Jurkat, Clone E6-1 (cell line): ENCODE data around the gene BTBD10.
A peak's percentile ranks its signal among the peaks of the same experiment; 100 is the strongest.

Experiments used
- DNase-seq: peaks from one replicate; pipeline ENCODE4 v3.0.0-alpha.2; 2011; ENCODE audit warnings: low read depth, low spot score
- H3K4me3 ChIP-seq: 2 replicates; pipeline ENCODE4 v1.5.1; 2011; ENCODE audit warnings: mild to moderate bottlenecking, low read length, control low read depth, moderate library complexity

Gene BTBD10

GRCh38 chr11:13380731-13381130 is 82.3 kb downstream of the BTBD10 start:
- H3K4me3 ChIP-seq: no peak overlapping the region
- no peak for DNase-seq

- H3K4me3 ChIP-seq: no peak overlapping the region
- no peak for DNase-seq
Measured at GRCh38 chr11:13378316-13378715, 84.7 kb downstream of the BTBD10 start.

DNA sequence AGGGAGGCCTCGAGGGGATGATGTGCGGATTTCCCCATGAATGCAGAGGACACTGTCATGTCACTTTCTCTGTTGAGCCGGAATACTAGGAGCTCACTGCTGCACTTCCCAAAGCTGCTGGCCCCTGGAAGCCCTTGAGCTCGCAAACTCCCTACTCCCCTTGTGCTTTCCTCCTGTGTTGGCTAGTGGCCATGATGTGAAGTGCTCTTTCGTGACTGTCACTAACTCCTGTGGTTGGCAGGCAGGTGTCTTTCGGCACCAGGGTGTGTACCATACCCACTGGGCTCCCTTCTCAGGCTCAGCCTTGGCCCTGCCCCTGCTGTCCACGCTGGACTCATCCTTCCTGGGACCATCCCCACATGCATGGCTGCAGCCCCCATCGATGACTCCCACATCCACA is 86.2 kb downstream of the BTBD10 start:
- DNase-seq: no peak
- no peak overlapping the region for H3K4me3 ChIP-seq

DNA sequence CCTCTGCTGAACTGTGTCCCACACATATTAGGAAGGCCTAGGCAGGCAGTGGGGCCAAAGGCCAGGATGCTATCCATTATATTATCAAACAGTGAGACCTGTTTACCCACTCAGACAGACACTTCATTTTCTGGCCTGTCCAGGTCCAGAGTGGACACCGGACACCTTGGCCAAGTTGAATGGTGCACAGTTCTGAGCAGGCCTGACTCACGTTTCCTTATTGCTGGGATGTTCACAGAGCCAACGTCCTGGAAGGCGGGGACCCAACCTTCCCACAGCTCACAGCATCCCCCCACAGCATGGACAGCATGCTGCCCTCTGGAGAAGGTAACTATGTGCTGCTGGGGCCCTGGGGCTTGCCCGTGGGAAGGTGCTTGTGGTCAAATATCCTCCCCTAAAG is 86.6 kb downstream of the BTBD10 start:
- no peak for DNase-seq
- H3K4me3 ChIP-seq: no peak overlapping the region

DNA sequence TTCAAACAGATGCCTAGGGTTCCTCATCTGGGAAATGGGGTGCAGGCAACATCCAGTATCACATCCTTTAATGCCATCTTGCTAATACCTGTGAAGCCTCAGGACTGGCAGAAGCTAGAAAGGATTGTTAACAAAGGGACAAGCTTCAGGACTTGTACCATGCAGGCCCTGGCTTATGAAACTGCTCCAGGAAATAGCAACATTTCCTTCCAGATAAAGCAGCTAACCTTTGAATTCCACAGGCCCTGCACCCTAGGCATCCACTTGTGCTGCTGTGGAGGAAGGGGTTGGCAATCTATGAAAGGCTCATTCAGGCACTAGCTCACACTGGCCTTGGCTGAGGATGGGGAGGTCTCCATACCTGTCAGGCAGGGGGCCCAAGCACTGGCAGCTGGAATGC is 87.2 kb downstream of the BTBD10 start:
- no peak for DNase-seq
- H3K4me3 ChIP-seq: no peak overlapping the region

- DNase-seq: no peak
- no peak overlapping the region for H3K4me3 ChIP-seq
Measured at GRCh38 chr11:13373216-13373615, 89.8 kb downstream of the BTBD10 start.

DNA sequence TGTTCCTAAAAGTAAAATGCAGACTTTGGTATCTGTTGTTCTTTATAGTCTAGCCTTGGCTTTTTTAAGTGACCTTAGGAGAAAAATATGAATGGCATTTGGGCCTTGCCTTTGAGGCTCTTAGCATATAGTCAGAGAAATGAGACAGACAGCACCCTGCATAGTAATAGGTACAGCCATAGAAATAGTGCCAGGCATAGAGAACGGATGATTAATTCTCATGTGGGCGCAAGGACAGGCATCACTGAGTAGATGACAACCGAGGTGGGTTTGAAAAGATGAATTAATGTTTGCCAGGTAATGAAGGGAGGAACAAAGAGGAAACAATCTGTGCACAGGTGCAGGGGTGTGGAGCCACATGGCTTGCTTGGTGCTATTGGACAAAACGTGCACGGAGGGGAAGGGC is 95.0 kb downstream of the BTBD10 start:
- no peak for DNase-seq
- H3K4me3 ChIP-seq: no peak overlapping the region

GRCh38 chr11:13367115-13367514 is 95.9 kb downstream of the BTBD10 start:
- peak; percentile 15 for DNase-seq
- H3K4me3 ChIP-seq: no peak overlapping the region

- no peak for DNase-seq
- no peak overlapping the region for H3K4me3 ChIP-seq
Measured at GRCh38 chr11:13366266-13367026, 96.6 kb downstream of the BTBD10 start.

DNA sequence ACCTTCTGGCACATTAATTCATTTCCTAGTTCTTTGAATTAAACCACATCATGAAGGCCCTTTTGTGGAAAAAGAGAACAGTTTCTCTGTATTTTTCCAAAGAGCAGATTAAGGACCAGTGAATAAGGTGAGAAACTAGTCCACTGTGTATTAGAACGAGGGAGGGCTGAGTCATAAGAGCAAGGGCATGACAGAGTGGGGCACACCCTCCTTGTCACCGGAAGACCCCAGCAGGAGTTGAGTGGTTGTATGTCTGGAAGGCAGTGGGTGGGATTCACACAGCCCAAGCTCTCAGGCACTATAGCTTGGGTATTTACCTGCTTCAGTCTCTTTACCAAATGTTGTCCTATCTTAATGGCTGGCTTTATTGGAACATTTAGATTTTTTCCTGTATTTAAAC is 98.6 kb downstream of the BTBD10 start:
- H3K4me3 ChIP-seq: no peak overlapping the region
- DNase-seq: no peak

DNA sequence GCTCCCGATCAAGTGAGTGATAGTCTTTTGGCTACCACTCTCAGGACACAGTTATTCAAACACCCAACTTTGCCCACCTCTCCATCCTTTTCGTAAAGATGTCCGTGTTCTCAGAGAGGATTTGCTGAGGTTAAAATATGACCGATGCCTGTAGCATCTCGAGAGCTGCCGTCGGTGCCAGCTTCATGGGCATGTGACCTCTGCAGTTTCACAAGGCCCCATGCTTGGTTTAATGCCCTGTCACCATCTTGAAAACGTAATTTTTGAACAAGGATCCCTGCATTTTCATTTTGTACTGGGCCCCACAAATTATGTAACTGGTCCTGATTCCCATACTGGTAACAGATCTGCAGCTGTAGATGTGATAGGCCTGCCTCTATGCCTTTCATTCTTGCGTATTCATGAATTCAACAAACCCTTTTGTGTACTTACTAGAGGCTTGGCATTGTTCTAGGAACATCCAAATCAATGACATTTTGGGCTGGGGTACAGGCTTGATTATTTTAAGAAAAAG is 100.4 kb downstream of the BTBD10 start:
- no peak overlapping the region for H3K4me3 ChIP-seq
- no peak for DNase-seq

DNA sequence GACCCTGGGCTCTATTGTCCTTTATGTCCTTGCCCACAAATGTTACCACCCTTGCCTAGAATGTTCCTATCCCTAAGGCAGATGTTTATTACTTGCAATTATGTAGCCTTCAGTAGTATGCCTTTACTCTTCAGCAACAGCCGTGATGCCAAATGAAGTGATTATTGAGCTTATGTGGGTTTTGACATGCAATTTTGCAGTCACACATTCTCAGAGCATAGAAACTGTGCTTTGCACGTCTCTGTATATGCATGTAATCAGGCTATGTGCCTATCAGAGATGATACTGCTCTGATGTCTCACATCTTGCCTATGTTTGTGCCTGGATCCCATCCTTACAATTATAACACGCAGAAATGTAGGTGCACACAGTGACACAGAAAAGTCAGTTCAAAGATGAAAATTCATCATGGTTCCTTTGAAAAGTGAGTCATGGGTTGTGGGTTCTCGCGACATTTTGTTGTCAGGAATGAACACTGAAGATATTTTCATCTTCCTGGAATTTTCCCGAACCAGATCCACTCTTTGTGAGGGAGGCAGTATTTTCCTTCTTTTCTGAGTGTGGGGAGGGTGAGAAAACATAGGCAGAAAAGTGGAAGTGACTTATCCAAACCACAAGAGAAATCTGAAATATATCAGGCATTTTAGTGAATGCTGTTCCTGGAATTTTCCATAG is 104.3 kb downstream of the BTBD10 start:
- DNase-seq: no peak
- no peak overlapping the region for H3K4me3 ChIP-seq

GRCh38 chr11:13357232-13357631 is 105.8 kb downstream of the BTBD10 start:
- H3K4me3 ChIP-seq: no peak overlapping the region
- no peak for DNase-seq

- no peak overlapping the region for H3K4me3 ChIP-seq
- DNase-seq: no peak
Measured at GRCh38 chr11:13355191-13355590, 107.8 kb downstream of the BTBD10 start.

DNA sequence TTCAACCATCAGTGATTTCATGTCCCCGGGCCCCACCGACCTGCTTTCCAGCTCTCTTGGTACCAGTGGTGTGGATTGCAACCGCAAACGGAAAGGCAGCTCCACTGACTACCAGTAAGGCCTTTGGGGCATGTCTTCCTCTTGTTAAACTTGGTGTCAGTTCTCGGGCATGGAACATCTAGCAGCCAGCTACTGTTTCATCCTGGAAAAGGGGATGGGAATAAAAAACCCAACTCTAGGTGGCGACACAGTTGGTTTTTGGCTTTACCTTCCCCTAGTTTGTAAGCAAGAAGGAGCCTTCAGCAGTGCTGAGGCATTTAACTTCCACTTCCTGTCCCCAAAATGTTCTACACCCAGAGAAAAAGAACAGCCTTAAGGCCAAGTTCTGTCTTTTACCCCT is 108.7 kb downstream of the BTBD10 start:
- DNase-seq: no peak
- no peak overlapping the region for H3K4me3 ChIP-seq

GRCh38 chr11:13352711-13353110 is 110.3 kb downstream of the BTBD10 start:
- DNase-seq: no peak
- H3K4me3 ChIP-seq: no peak overlapping the region

DNA sequence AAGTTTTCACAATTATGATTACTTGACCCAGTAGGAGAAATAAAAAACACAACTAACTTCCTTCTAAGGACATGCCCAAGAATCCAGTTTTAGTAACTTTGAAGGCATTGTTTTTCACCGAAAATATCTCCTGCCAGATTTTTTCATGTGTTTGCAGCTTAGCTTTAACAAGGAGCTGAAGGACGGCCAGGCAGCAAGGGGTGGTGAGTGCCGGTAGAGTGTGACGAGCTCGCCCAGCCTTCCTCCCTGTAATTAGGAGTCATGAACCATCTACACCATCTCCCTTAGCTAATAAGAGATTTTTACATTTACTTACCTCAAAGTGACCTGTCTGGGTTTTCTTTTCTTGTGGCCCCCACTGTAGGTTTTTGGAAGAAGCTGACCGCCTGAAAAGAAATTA is 113.4 kb downstream of the BTBD10 start:
- no peak overlapping the region for H3K4me3 ChIP-seq
- DNase-seq: no peak

- H3K4me3 ChIP-seq: no peak overlapping the region
- no peak for DNase-seq
Measured at GRCh38 chr11:13349046-13349445, 114.0 kb downstream of the BTBD10 start.

- DNase-seq: no peak
- no peak overlapping the region for H3K4me3 ChIP-seq
Measured at GRCh38 chr11:13348305-13348704, 114.7 kb downstream of the BTBD10 start.

GRCh38 chr11:13347901-13348300 is 115.1 kb downstream of the BTBD10 start:
- DNase-seq: no peak
- no peak overlapping the region for H3K4me3 ChIP-seq

- H3K4me3 ChIP-seq: no peak overlapping the region
- DNase-seq: no peak
Measured at GRCh38 chr11:13346470-13346869, 116.6 kb downstream of the BTBD10 start.
